ENCODE data around the gene ATP5IF1. TPM values are rescaled to one million over a fixed set of nuclear protein-coding genes. Genes with fewer than 3 reads are reported as not detected.

Gene ATP5IF1
- total RNA-seq, 1 donor from 2014 or later: 146 TPM

DNA sequence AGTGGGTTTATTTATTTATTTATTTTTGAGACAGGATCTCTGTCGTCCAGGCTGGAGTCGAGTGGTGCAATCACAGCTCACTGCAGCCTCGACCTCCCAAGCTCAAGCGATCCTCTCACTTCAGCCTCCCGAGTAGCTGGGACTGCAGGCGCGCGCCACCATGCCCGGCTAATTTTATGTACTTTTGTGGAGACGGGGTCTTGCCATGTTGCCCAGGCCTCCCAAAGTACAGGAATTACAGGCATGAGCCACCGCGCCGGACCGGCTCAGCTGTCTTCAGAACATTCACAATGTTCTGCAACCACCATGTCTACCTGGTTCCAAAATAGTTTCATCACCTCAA, 2.7 kb upstream of the ATP5IF1 start:
- intact Hi-C loops (cut with micrococcal nuclease): no loop called here

DNA sequence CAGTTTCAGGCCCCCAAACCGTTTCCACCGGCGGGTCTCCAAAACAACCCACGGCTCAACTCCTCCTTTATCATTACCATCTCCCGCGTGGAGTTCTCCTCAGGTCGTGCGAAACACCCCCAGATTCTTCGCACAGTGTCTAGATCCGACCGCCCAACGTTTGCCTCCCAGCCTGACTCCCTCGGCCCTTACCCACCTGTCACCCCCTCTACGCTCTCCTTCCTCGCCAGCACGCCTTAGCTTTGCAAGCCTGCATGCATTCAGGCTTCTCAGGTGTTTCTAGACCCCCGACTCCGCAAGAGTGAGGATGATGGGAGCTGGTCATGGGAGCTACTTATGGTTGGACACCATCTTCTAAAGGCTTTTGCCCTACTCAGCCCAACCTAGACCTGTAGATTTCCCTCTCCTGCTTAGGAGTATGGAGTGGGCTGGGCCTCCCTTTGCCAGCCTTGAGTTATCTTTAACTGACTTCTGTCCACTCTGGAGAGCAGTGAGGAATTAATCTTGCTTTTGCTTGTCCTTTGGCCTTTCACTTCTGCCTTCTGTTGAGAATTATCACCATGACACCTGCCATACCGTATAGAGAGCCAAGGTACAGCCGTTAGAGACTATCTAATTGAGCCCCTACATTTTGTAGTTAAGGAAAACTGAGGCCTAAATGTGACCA, 865 bp downstream of the ATP5IF1 start:
- intact Hi-C loops (cut with micrococcal nuclease): loop anchor here (1.0 kb wide), 2 partner anchors 10 to 23 kb away; partner anchors contain the start of gene SESN2

- intact Hi-C loops (cut with micrococcal nuclease): no loop called here
Measured at GRCh38 chr1:28239004-28239403, 3.1 kb downstream of the ATP5IF1 start.

- intact Hi-C loops (cut with micrococcal nuclease): no loop called here
Measured at GRCh38 chr1:28240024-28240423, 4.1 kb downstream of the ATP5IF1 start.

- intact Hi-C loops (cut with micrococcal nuclease): no loop called here
Measured at GRCh38 chr1:28241638-28242241, 5.8 kb downstream of the ATP5IF1 start.

GRCh38 chr1:28243685-28244311, 7.9 kb downstream of the ATP5IF1 start:
- intact Hi-C loops (cut with micrococcal nuclease): no loop called here

DNA sequence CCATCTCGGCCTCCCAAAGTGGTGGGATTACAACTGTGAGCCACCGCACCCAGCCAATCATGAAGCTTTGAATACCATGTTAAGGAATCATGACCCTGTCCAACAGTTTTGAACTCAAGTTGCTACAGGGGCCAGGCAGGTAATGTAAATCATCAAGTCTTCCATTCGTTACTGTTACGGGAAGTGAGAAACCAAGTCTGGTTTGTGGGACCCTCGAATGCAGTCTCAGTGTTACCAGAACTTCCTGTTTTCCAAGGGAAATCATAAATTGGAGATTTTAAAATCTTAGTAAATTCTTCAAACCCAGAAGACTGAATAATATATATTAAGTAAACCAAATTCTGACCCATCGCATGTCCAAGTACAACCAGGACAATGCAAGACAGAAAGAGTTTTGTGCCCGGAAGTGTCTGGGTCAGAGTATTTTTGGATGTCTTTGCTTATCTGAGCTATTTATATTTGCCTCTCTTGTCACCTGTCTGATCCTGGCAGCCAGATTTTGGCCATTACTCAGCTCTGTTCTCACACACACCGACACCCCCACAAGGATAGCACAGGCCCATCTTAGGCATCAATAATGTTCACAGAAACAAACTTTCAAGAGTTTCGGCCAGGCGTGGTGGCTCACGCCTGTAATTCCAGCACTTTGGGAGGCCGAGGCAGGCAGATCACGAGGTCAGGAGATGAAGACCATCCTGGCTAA, 8.8 kb downstream of the ATP5IF1 start:
- intact Hi-C loops (cut with micrococcal nuclease): loop anchor here (5.0 kb wide), 2 partner anchors 338 to 398 kb away; partner anchors contain the start of gene TAF12

DNA sequence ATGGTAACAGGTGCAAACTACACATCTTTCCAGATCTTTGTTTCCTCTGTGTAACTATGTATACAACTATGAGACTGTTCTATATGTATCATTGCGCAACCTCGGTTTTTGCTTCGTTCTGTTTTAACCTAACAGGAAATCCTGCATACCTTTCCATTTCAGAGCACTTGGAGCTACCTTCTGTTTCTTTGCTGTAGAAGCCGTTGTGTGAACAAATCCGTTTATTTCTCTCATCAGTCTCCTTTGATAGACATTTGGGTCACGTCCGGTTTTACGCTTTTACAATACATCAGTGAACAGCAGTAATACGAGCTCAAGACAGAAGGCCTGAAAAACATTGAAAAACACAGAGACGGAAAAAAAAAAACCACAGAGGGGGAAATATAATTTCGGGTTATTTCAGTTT, 10.5 kb downstream of the ATP5IF1 start:
- intact Hi-C loops (cut with micrococcal nuclease): loop anchor here (1.0 to 5.0 kb wide), 5 partner anchors 10 to 396 kb away; partner anchors contain the start of genes ATP5IF1, EYA3 and TAF12

- intact Hi-C loops (cut with micrococcal nuclease): loop anchor here (1.0 to 5.0 kb wide), 7 partner anchors 12 to 630 kb away; partner anchors contain the start of genes MED18, PHACTR4, SESN2 and TAF12
Measured at GRCh38 chr1:28247612-28248272, 11.8 kb downstream of the ATP5IF1 start.

DNA sequence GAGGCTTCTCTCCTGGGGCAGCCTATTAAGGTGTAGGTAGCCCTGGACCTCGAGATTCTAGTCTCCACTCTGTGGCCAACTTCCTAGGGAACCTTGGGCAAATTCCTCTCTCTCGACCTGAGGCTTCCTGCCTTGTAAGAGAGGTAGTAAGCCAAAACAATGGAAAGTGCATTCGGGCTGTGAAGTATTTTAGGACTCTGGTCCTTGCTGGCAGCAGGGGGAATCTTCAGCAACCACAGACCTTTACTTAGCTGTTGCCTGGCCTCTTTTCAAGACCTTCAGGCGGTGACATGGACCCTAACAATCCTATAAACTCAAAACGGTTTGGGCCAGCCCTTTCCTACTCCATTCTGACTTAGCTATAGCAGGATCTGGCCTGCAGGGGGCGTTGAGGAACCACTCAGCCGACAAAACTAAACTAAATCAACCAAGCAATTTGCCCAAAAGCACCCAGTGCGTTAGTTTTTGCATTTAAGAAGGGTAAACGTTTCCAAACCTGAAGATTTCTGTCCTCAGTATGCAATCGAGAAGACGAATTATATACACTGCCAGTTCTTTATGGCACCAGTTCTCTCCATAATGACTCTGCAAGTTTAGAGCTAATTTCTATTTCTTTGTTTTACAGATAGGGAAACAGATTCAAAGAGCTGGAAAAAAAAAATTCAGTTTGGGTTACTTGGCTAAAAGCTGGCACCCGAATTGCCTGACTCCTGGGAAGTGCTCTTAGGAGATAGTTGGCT, 12.5 kb downstream of the ATP5IF1 start:
- intact Hi-C loops (cut with micrococcal nuclease): loop anchor here (1.0 to 5.0 kb wide), 5 partner anchors 11 to 629 kb away; partner anchors contain the start of genes MED18, SESN2 and TAF12

DNA sequence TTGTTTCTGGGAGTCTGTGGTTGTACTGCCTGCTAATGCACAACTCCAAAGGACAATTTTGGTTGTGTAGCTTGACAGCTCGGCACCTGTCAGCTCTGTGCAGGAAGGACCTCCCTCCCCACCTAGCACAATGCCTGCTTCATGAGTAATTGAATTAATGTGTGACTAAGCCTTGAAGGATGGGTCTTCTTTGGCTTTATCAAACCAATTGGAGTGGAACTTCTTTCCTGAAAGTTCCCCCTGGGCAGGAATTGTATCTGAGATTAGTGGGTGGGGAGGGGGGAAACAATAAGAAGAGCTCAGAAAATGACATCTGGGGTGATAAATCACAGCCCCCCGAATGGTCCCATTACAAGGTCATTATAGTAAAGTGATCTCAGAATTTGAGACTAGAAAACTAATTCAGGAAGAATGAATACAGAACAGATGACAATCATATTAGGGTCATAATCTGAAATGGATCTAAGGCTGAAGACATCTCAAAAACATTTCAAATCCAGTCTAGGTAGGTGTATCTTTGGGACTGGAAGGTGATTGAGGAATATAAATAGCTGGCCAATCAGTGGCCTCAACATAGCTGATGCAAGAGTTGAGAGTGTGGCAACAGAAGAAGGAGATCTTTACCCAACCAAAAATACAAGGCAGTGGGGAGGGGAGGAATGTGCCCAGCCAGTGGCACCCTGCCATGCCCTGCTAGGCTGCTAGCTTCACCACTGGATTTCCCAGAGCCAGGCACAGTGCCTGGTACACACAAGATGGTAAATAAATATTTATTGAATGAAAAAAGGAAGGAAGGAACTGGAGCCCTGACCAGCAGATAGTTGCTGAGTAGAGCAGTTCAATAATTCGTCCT, 13.3 kb downstream of the ATP5IF1 start:
- intact Hi-C loops (cut with micrococcal nuclease): loop anchor here (5.0 kb wide), 2 partner anchors 333 to 393 kb away; partner anchors contain the start of gene TAF12

- intact Hi-C loops (cut with micrococcal nuclease): loop anchor here (2.0 to 5.0 kb wide), 3 partner anchors 35 to 392 kb away; partner anchors contain the start of gene TAF12
Measured at GRCh38 chr1:28249866-28250295, 14.0 kb downstream of the ATP5IF1 start.

- intact Hi-C loops (cut with micrococcal nuclease): loop anchor here (5.0 kb wide), 3 partner anchors 196 to 926 kb away; partner anchors contain the start of gene SRSF4
Measured at GRCh38 chr1:28256197-28256827, 20.4 kb downstream of the ATP5IF1 start.

- intact Hi-C loops (cut with micrococcal nuclease): loop anchor here (2.0 to 5.0 kb wide), 4 partner anchors 71 to 925 kb away; partner anchors contain the start of genes MED18 and SRSF4
Measured at GRCh38 chr1:28257736-28258135, 21.8 kb downstream of the ATP5IF1 start.

- intact Hi-C loops (cut with micrococcal nuclease): loop anchor here (1.0 to 5.0 kb wide), 7 partner anchors 10 to 924 kb away; partner anchors contain the start of genes ATP5IF1, MED18 and SRSF4
Measured at GRCh38 chr1:28258628-28259251, 22.8 kb downstream of the ATP5IF1 start.

DNA sequence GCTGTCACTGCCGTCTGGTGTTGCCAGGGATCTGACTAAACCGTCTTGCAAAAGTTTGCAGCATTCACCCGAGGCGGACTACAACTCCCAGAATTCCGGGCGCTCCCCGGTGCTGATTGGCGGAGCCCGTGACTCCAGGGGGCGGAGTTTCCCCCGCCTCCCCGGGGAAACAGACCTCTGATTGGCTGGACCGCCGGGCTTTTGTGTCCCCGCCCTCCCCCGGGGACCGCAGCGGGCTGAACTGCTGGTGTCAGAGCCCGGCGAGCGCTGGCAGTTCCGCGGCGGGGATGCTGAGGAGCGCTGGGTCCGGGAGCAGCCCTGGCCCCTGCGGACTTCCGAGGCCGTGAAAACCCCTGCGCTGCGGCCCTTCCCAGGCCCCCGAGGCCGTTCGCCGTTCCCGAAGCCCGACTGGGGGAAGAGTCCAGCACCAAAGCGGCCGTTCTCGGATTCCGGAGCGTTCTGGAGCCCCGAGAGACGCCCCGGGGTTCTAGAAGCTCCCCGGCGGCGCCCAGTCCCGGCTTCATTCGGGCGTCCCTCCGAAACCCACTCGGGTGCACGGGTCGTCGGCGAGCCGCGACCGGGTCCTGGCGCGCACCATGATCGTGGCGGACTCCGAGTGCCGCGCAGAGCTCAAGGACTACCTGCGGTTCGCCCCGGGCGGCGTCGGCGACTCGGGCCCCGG, 23.5 kb downstream of the ATP5IF1 start, which contains the start of gene SESN2:
Gene SESN2 (plus strand): TSS at position 267 of the 682 bp plus-strand sequence. CDS start 330 bp downstream, at position 597.
- intact Hi-C loops (cut with micrococcal nuclease): loop anchor here (1.0 to 5.0 kb wide), 7 partner anchors 11 to 923 kb away; partner anchors contain the start of genes ATP5IF1, MED18 and SRSF4

Measured in T-helper 2 cell treated with Interferon-gamma antibody and Interleukin-4, amounts not matched to agents 100 ng/mL and 5 ng/mL, for 36 hours (primary cell).